GM18858 (cell line): Measurements from ENCODE around the gene INTS11.
A peak's percentile ranks its signal among the peaks of the same experiment; 100 is the strongest.

Experiments
- ATAC-seq: cut with Tn5 transposase; IDR thresholded peaks from one replicate; pipeline ENCODE4 v1.9.1; 2021; ENCODE audit not compliant: unreplicated experiment

INTS11 gene

DNA sequence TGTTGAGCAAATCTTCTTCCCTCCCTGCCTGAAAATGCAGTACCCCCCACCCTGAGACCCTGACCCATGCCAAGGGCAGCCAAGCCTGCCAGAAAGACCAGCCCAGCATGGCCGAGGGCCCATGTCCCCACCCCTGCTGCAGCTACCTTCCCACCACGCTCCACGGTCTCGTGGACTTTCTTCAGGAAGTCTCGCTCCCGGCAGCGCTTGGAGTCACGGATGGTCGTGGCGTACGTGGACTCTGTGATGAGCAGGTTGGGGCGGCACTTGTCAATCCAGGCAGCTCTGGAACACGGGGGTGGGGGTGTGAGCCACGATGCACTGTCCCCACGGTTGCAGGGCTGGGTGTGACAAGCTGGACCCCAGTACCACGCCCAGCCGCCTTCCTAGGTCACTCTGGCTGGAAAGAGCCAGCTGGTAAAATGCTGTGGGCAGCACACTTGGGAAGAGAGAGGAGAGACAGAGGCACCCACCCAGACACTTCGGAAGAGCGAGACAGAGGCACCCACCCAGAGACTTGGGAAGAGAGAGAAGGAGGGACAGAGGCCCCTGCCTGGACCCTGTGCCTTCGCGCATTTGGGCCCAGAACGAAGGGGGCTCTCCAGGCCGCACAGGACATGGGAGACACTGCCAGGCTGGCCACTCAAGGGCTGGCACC is 9.7 kb downstream of the INTS11 start:
- no peak for ATAC-seq

GRCh38 chr1:1314237-1314586 is 10.2 kb downstream of the INTS11 start:
- no peak for ATAC-seq

GRCh38 chr1:1313500-1314236 is 10.8 kb downstream of the INTS11 start:
- no peak for ATAC-seq

DNA sequence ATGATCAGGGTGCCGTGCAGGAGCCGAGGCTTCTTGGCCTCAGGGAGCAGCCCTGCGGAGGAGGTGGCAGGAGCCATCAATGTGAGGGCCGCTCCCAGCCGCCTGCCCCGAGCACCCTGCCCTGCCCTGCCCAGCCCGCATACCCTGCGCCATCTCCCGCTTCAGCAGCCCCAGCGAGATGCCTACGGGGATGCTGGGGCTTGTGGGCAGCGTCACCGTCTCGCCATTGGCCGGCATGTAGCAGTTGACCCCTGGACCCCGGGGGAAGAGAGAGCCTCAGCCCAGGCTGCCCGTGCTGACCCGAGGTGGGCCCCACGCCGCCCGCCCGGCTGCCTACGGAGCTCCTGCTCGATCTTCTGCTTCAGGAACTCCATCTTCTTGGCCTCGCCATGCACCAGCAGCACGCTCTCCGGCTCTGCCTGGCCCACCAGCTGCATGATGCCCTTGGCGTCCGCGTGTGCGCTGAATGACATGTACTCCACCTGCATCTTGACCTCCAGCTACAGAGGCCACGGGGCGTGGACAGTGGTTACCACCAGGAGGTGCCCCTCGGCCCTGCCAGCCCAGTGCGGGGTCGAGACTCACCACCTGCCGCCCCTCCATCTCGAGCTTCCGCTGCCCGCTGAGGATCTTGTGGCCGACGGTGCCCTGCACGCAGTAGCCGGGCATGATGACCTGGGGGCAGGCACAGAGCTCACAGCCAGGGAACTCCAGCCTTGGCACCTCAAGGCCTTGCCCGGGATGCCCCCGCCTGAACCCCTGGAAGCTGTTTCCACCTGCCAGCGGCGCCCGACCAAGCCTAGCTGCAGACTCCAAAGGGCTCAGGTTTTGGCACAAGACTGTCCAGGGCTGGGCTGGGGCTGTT is 11.8 kb downstream of the INTS11 start:
- no peak for ATAC-seq

DNA sequence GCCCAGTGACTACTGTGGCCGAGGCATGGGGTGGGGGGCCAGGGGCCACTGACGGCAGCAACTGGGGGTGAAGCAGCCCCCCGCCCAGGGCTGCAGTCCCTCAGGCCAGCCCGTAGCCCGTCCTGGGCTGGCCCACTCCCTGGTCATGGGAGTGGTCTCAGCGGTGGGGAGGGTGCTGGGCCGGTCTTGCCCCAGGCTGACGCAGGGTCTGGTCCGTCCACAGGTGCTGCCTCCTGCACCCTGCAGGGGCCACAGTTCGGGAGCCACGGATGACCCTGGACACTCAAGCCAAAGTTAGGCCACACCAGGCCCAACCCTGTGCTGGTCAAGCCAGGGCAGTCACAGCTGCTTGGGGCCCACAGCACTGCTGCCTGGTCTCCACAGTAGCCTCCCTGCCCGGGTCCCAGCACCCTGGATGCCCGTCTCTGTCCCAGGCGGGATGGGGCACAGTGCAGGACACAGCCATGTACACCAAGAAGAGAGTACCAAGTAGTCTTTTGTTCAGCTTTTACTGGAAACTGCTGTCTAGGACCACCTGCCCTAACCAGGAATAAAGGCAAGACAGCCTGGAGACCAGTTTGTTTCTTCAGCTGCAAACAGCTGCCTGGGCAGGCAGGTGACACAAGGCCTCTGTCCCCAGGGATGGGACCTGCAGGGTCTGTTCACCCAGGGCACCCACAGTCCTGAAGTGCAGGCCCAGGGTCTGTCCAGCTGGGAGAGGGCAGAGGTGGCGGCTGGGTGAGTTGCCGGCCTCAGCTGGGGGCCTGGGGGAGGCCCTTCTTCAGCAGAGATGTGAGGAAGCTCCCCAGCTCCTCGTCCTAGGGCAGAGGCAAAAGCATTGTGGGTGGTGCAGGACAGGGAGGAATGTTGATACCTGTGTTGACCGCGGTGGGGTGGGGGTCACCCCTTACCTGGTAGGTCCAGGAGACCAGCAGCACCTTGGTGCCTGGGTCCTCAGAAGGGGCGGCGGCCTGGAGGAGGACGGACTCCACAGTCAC is 13.1 kb downstream of the INTS11 start:
- no peak for ATAC-seq

GRCh38 chr1:1310476-1311053 is 13.9 kb downstream of the INTS11 start:
- no peak for ATAC-seq

- ATAC-seq = no peak
These were observed 14.4 kb downstream of the INTS11 start for GRCh38 chr1:1310109-1310385.

GRCh38 chr1:1309251-1310108 is 15.0 kb downstream of the INTS11 start:
- ATAC-seq = no peak

DNA sequence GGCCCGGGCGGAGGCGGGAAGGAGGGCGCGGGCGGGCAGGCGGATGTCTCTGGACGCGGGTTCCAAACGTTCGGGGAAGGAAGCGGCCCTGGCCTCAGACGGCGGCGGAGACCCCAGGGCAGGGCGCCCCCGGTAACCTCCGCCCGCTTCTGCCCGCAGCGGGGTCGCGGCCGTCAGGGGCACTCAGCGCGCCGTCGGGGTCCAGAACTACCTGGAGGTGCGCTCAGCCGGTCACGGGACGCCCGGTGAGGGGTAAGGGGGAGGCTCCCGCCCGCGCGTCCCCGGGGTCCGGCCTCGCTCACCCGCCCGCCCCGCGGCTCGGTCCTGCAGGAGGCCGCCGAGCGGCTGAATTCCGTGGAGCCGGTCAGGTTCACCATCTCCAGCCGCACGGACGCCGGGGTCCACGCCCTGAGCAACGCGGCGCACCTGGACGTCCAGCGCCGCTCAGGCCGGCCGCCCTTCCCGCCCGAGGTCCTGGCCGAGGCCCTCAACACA is 15.7 kb downstream of the INTS11 start:
- no peak for ATAC-seq

- peak; percentile 36 for ATAC-seq
These were observed 16.3 kb downstream of the INTS11 start, which contains the start of the genes ACAP3 and PUSL1 for GRCh38 chr1:1307923-1308755. TSS of gene ACAP3 (minus strand) at chr1:1307930. CDS start at chr1:1307815, 115 bp downstream. TSS of gene PUSL1 (plus strand) at chr1:1308597. CDS start at chr1:1308644, 47 bp downstream.

DNA sequence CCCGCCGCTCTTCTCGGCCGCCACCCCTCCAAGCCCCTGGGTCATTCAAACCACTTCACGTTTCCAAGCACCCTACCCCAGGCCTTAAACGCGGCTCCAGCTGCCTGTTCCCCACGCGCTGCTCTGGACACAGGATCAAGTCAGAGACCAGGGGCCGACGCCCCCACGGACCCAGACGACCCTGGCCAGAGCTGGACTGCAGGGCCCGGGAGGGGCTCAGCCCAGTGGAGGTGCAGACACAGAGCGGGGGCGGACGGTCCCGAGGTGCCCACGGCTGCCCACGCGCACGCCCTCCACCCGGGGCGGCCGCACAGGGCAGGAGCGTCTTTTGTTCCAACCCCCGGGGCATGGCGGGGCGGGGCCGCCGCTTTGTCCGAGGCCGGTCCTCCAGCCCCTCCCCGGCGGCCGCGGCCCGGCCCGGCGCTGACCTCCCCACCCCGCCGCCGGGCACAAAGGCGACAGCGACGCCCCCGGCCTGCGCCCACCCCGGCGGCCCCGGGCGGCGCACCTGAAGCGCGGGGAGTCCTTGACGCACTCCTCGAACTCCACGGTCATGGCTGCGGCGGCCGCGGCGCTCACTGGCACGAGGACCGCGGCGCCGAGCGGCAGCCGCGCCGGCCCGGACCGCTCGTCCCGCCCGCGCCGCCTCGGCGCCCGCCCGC is 17.1 kb downstream of the INTS11 start:
- ATAC-seq = peak; percentile 13

GRCh38 chr1:1306661-1307260 is 17.7 kb downstream of the INTS11 start:
- ATAC-seq = no peak

DNA sequence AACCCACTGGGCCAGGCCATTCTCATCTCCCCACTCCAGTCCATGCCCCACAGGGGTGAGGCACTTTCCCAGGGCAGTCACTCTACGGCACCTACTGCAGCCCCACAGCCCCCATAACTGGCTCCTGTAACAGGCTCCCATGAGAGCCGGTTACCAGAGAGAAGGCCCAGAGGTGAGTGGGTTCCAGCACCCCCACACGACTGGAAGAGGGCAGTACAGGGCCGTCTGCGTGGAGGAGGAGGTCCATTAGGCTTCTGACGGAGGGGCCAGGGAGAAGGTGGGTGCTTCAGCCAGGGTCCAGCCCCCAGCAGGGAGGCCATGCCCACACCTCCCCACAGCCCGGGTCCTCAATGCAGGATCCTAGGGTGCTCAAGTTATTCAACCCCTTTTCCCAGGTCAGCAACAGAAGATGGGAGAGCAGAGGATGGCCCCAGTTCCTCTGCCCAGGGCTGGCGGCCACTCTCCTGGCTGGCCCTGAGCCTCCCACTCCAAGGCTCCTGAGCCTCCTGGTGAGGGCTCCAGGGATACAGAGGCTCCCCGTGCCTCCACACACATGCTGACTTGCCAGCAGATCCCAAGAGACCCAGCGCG is 18.3 kb downstream of the INTS11 start:
- no peak for ATAC-seq

- no peak for ATAC-seq
These were observed 19.0 kb downstream of the INTS11 start for GRCh38 chr1:1305300-1306069.

GRCh38 chr1:1304331-1305299 is 19.8 kb downstream of the INTS11 start:
- no peak for ATAC-seq
